GM23248 (cell line): ENCODE measurements around the gene TBL1XR1. TPM values are rescaled to one million over a fixed set of nuclear protein-coding genes. Genes with fewer than 3 reads are reported as not detected.

ENCODE experiments used
- DNase-seq: peaks from one replicate; pipeline ENCODE4 v3.0.0-alpha.2; 2015
- H2AFZ ChIP-seq: fragments of 200-600 bp; sonication (generic); 2 replicates; pipeline ENCODE4 v1.6.1; 2016; ENCODE audit warnings: antibody characterized with exemption
- H3F3A ChIP-seq: fragments of 200-600 bp; sonication (generic); 2 replicates; pipeline ENCODE4 v1.6.1; 2016; ENCODE audit warnings: mild to moderate bottlenecking, antibody characterized with exemption, mixed run types; ENCODE audit not compliant: insufficient read depth
- H3K27ac ChIP-seq: fragments of 200-600 bp; sonication (generic); 2 replicates; pipeline ENCODE4 v1.5.1; 2016; ENCODE audit warnings: mild to moderate bottlenecking
- H3K27me3 ChIP-seq: fragments of 200-600 bp; sonication (generic); replicated peaks from 2 replicates; pipeline ENCODE4 v1.6.1; 2016; ENCODE audit warnings: mild to moderate bottlenecking; ENCODE audit not compliant: insufficient read depth
- H3K36me3 ChIP-seq: fragments of 200-600 bp; sonication (generic); 2 replicates; pipeline ENCODE4 v1.6.1; 2016; ENCODE audit warnings: low read depth, mild to moderate bottlenecking
- H3K4me1 ChIP-seq: fragments of 200-600 bp; sonication (generic); 2 replicates; pipeline ENCODE4 v1.6.1; 2016; ENCODE audit warnings: mild to moderate bottlenecking; ENCODE audit not compliant: insufficient read depth
- H3K4me2 ChIP-seq: fragments of 200-600 bp; sonication (generic); one replicate; pipeline ENCODE4 v1.6.1; 2016; ENCODE audit warnings: mild to moderate bottlenecking; ENCODE audit not compliant: unreplicated experiment
- H3K4me3 ChIP-seq: fragments of 200-600 bp; sonication (generic); 2 replicates; pipeline ENCODE4 v1.5.1; 2016; ENCODE audit warnings: mild to moderate bottlenecking
- H3K79me2 ChIP-seq: fragments of 200-600 bp; sonication (generic); 2 replicates; pipeline ENCODE4 v1.6.1; 2016; ENCODE audit warnings: mild to moderate bottlenecking; ENCODE audit not compliant: insufficient read depth
- H3K9ac ChIP-seq: fragments of 200-600 bp; sonication (generic); 2 replicates; pipeline ENCODE4 v1.6.1; 2016; ENCODE audit warnings: mild to moderate bottlenecking
- H3K9me2 ChIP-seq: fragments of 200-600 bp; sonication (generic); 2 replicates; pipeline ENCODE4 v1.6.1; 2016; ENCODE audit warnings: mixed run types, mild to moderate bottlenecking, moderate library complexity; ENCODE audit not compliant: insufficient read depth
- H3K9me3 ChIP-seq: fragments of 200-600 bp; sonication (generic); one replicate; pipeline ENCODE4 v1.6.1; 2017; ENCODE audit warnings: low read depth
- H4K20me1 ChIP-seq: fragments of 200-600 bp; sonication (generic); 2 replicates; pipeline ENCODE4 v1.6.0; 2016; ENCODE audit not compliant: insufficient read depth
- EZH2 ChIP-seq: fragments of 200-600 bp; sonication (generic); IDR thresholded peaks from 2 replicates; pipeline ENCODE4 v1.6.1; 2018; ENCODE audit warnings: antibody characterized with exemption, mild to moderate bottlenecking; ENCODE audit not compliant: insufficient read depth, poor library complexity, severe bottlenecking
- EZH2phosphoT487 ChIP-seq: fragments of 200-600 bp; sonication (generic); IDR thresholded peaks from 2 replicates; pipeline ENCODE4 v1.6.1; 2018; ENCODE audit warnings: antibody characterized with exemption, moderate library complexity, mild to moderate bottlenecking, low read depth; ENCODE audit not compliant: insufficient read depth
- WGBS, 2 experiments: methylation state at CpG; one replicate each; pipeline ENCODE4 v1.1.6; 2015 to 2017; ENCODE audit warnings: low lambda C conversion rate in 2 of 2, low coverage in 1 of 2; ENCODE audit errors: missing lambda C conversion rate in 2 of 2; 5-methylcytosine and 5-hydroxymethylcytosine counted together
- in situ Hi-C: fragments of 300-500 bp; cut with MboI; formaldehyde crosslinking; loops from 2 replicates; pipeline ENCODE4 v1.15.0; 2020
- polyA plus RNA-seq: library from polyadenylated mRNA; unstranded; fragments of >200 nt; fragmentation: Nextera tagmentation; extraction: Ambion mirVana; gene quantifications from 2 replicates; pipeline ENCODE4 v1.2.1, GENCODE V29; 2016
- small RNA-seq: library from RNA; depleted of rRNA; stranded (forward); fragments of <200 nt; gene quantifications from one replicate; pipeline ENCODE3, GENCODE V24; 2014; ENCODE audit warnings: low read depth, low replicate concordance
- total RNA-seq: library from RNA; depleted of rRNA; stranded (reverse); fragments of >200 nt; shearing (Covaris generic); gene quantifications from 2 replicates; pipeline ENCODE4 v1.2.3, GENCODE V29; 2014

TBL1XR1 gene
- total and polyA plus RNA-seq, 2 experiments from 2014 or later: 41.6 to 87.2 TPM

DNA sequence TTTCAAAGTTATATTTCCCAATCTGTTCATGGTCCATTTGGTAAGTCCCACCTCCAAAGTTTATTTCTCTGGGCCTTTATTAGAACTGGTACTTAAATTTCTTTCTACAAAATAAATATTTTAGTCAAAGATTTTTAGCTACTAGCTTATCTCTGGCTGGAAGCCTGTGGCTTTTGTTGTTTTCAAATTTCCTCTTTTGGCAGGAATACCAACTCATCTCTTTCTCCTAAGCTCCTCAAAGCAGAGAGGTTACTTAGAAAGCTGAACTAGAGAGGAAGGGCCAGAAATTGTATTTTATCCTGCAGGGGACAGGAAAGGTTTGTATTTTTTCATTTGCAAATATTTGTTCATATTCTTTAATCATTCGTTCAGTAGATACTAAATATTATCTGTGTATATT is 227.8 kb downstream of the TBL1XR1 start:
- peaks cover 6% of the 10 kb centered on the region; the same call in 1 of the 2 replicates for H3K4me1 ChIP-seq
- TF ChIP-seq EZH2phosphoT487 (no peak), EZH2 (no peak)
- no peak overlapping the region for H3K9ac ChIP-seq
- H2AFZ ChIP-seq: no peak overlapping the region
- no peaks in the 10 kb centered on the region for H3K9me3 ChIP-seq
- in situ Hi-C loops: no loop called here
- H3K4me3 ChIP-seq: no peak overlapping the region
- H3K4me2 ChIP-seq: no peak overlapping the region
- H3K27me3 ChIP-seq: no peaks in the 10 kb centered on the region
- H3K9me2 ChIP-seq: no peaks in the 10 kb centered on the region
- no peak overlapping the region for H3K27ac ChIP-seq
- DNase-seq: no peak
- H3F3A ChIP-seq: no peaks in the 10 kb centered on the region
- no peaks in the 10 kb centered on the region for H4K20me1 ChIP-seq
- H3K36me3 ChIP-seq: no peaks in the 10 kb centered on the region
- no peaks in the 10 kb centered on the region for H3K79me2 ChIP-seq
- WGBS, 2 experiments: 64 to 74% methylated on average over 1 of the region's 1 CpG

Small RNAs within 50 kb of the gene (small RNA-seq; reads per million reads assigned to genes)
- gene RF00019: not detected
- gene RNU6-681P: not detected
